Measurements from ENCODE around the gene CTNNBL1.

CTNNBL1 gene

GRCh38 chr20:37856932-37857660, 163.3 kb downstream of the CTNNBL1 start:
- Histone ChIP-seq H3K4me3 (replicated peaks; ENCODE audit: insufficient read depth, low read length) (no peak overlapping the region), H3K27me3 (ENCODE audit: insufficient read depth, poor library complexity, severe bottlenecking) (no peaks in the 10 kb centered on the region), H3K27ac (replicated peaks) (no peak overlapping the region)
- TF ChIP-seq REST (IDR thresholded peaks at IDR 0.05; ENCODE audit: insufficient replicate concordance, low read depth): no peak
- DNase-seq (ENCODE audit: low read depth in 1 of 2, low spot score in 1 of 2): no peak

GRCh38 chr20:37859406-37860171, 165.8 kb downstream of the CTNNBL1 start:
- TF ChIP-seq CTCF (IDR thresholded peaks at IDR 0.05; ENCODE audit: insufficient read depth, low read length) (no peak), GABPA (IDR thresholded peaks at IDR 0.05; ENCODE audit: low read depth) (no peak), REST (IDR thresholded peaks at IDR 0.05; ENCODE audit: insufficient replicate concordance, low read depth) (no peak), SPI1 (IDR thresholded peaks at IDR 0.05; ENCODE audit: borderline replicate concordance, low read depth) (no peak), POLR2AphosphoS5 (IDR thresholded peaks at IDR 0.05; ENCODE audit: low read depth) (no peak)
- no peak for DNase-seq (ENCODE audit: low read depth in 1 of 2, low spot score in 1 of 2)
- Histone ChIP-seq H3K27me3 (ENCODE audit: insufficient read depth, poor library complexity, severe bottlenecking) (no peaks in the 10 kb centered on the region), H3K27ac (replicated peaks) (no peak overlapping the region), H3K4me3 (replicated peaks; ENCODE audit: insufficient read depth, low read length) (no peak overlapping the region)

- Histone ChIP-seq H3K27ac (replicated peaks) (no peak overlapping the region), H3K27me3 (ENCODE audit: insufficient read depth, poor library complexity, severe bottlenecking) (no peaks in the 10 kb centered on the region), H3K4me3 (replicated peaks; ENCODE audit: insufficient read depth, low read length) (no peak overlapping the region)
- TF ChIP-seq REST (IDR thresholded peaks at IDR 0.05; ENCODE audit: insufficient replicate concordance, low read depth) (no peak), GABPA (IDR thresholded peaks at IDR 0.05; ENCODE audit: low read depth) (no peak), SPI1 (IDR thresholded peaks at IDR 0.05; ENCODE audit: borderline replicate concordance, low read depth) (no peak), CTCF (IDR thresholded peaks at IDR 0.05; ENCODE audit: insufficient read depth, low read length) (no peak), POLR2AphosphoS5 (IDR thresholded peaks at IDR 0.05; ENCODE audit: low read depth) (no peak)
- DNase-seq (ENCODE audit: low read depth in 1 of 2, low spot score in 1 of 2): no peak
Observed at GRCh38 chr20:37863289-37863688, 169.5 kb downstream of the CTNNBL1 start.
